ENCODE results near the gene SPEG. TPM values are rescaled to one million over a fixed set of nuclear protein-coding genes. Genes with fewer than 3 reads are reported as not detected.
A peak's percentile ranks its signal among the peaks of the same experiment; 100 is the strongest.

SPEG gene
- total and polyA plus RNA-seq, 2 of the 13 experiments (the other 11 are each of a cell fraction or from before 2014, with no cell fraction given), result 0.18 to 0.24 TPM

- TF ChIP-seq ATF7-NPFF (CRISPR knock-in tag; IDR thresholded peaks at IDR 0.05; ENCODE audit: low read depth) (no peak), ZFP36L1 (CRISPR knock-in tag; IDR thresholded peaks at IDR 0.05) (no peak), ZSCAN20 (CRISPR knock-in tag; IDR thresholded peaks at IDR 0.05; ENCODE audit: borderline replicate concordance) (no peak), CCAR2 (optimal IDR thresholded peaks at IDR 0.05; ENCODE audit: low read depth, low read length) (no peak), SIX4 (CRISPR knock-in tag; IDR thresholded peaks at IDR 0.05) (no peak), IRF2 (CRISPR knock-in tag; IDR thresholded peaks at IDR 0.05) (no peak), NR0B2 (CRISPR knock-in tag; IDR thresholded peaks at IDR 0.05) (no peak), ZSCAN31 (CRISPR knock-in tag; IDR thresholded peaks at IDR 0.05; ENCODE audit: low read depth) (0 out of 2 replicates have a peak, but pooled peaks have one; percentile 49), ZFP37 (CRISPR knock-in tag; IDR thresholded peaks at IDR 0.05; ENCODE audit: borderline replicate concordance) (no peak), KDM5B (CRISPR knock-in tag; IDR thresholded peaks at IDR 0.05; ENCODE audit: borderline replicate concordance) (no peak), ZNF660 (CRISPR knock-in tag; IDR thresholded peaks at IDR 0.05; ENCODE audit: borderline replicate concordance, low read depth) (no peak), KMT2A (CRISPR knock-in tag; IDR thresholded peaks at IDR 0.05) (no peak), CTCF (CRISPR knock-in tag; IDR thresholded peaks at IDR 0.05) (peak; percentile 86), SMARCC2 (IDR thresholded peaks at IDR 0.05) (no peak), GATA4 (IDR thresholded peaks at IDR 0.05; ENCODE audit: borderline replicate concordance, low read depth) (no peak), KDM4B (CRISPR knock-in tag; IDR thresholded peaks at IDR 0.05) (no peak), SAP130 (CRISPR knock-in tag; IDR thresholded peaks at IDR 0.05; ENCODE audit: low read depth) (peak; percentile 82), ZNF569 (CRISPR knock-in tag; IDR thresholded peaks at IDR 0.05; ENCODE audit: borderline replicate concordance) (no peak), DZIP1 (CRISPR knock-in tag; IDR thresholded peaks at IDR 0.05) (no peak), IKZF1 (IDR thresholded peaks at IDR 0.05) (no peak), HBP1 (CRISPR knock-in tag; IDR thresholded peaks at IDR 0.05; ENCODE audit: low read depth) (no peak)
- TF ChIP-seq, protein P1, sequence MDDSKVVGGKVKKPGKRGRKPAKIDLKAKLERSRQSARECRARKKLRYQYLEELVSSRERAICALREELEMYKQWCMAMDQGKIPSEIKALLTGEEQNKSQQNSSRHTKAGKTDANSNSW (CRISPR knock-in tag; IDR thresholded peaks at IDR 0.05; ENCODE audit: borderline replicate concordance), result no peak
Measured at GRCh38 chr2:219495531-219496122, 61.0 kb downstream of the SPEG start (continued).
